Renal cortical epithelial cell (primary cell): Measurements from ENCODE around the gene YJU2. TPM values are rescaled to one million over a fixed set of nuclear protein-coding genes. Genes with fewer than 3 reads are reported as not detected.
"Not testable (repeated sequence)": the region's sequence is repeated elsewhere in the genome, so short reads cannot be mapped to it uniquely, and the experiment has no call there.

Experiments
- DNase-seq: peaks from one replicate; pipeline ENCODE4 v3.0.0-alpha.2; 2011; ENCODE audit warnings: low read depth
- total RNA-seq: library from RNA; depleted of rRNA; stranded (reverse); fragments of >200 nt; gene quantifications from 2 replicates; pipeline ENCODE4 v1.2.3, GENCODE V29; 2014

Gene YJU2
- total RNA-seq, 1 donor from 2014 or later: 19.8 TPM

GRCh38 chr19:4228765-4229178 lies 18.1 kb upstream of the YJU2 start:
- DNase-seq: no peak

DNA sequence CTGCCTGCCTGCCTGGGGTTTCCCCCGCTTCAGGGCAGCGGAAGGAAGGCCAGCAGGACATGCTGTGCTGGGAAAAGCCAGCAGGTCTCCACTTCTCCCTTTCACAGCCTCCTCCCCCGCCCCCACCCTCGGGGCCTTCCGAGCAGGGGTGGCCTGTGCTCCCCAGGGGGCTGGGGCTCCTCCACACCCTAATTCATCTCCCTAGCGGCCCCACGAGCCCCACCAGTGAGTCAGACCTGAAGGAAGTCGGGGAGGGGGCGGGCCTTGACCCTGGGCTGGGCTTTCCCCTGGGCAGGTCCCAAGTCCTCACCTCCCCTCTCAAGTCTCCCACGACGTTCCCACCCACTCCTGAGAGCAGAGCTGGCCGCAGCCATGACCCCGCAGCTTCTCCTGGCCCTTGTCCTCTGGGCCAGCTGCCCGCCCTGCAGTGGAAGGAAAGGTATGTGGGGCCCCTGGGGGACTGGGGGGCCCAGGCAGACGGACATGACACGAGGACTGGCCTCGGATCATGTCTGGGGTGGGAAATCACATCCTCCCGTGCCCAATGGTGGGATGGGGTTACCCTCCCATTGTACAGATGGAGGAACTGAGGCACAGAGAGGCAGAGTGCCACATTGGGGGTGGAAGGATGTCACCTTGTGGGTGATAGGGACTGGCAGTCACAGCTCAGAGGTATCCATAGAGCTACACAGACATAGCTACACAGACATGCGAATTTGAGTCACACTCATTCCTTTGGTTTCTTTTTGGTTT lies 17.5 kb upstream of the YJU2 start, which contains the start of gene EBI3:
TSS of gene EBI3 (plus strand) at position 345 of the 753 bp plus-strand sequence. CDS start at position 373, 28 bp downstream.
- peak; percentile 82 for DNase-seq

- not testable (repeated sequence) for DNase-seq
Observed at GRCh38 chr19:4230237-4230636, 16.6 kb upstream of the YJU2 start.

DNA sequence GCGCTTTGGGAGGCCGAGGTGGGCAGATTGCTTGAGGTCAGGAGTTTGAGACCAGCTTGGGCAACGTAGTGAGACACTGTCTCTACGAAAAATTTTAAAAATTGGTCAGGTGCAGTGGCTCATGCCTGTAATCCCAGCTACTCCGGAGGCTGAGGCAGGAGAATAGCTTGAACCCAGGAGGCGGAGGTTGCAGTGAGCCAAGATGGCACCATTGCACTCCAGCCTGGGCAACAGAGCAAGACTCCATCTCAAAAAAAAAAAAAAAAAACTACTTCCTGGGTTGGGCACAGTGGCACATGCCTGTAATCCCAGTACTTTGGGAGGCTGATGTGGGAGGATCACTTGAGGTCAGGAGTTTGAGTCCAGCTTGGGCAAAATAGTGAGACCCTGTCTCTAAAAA lies 15.4 kb upstream of the YJU2 start:
- DNase-seq: not testable (repeated sequence)

GRCh38 chr19:4232139-4232538 lies 14.7 kb upstream of the YJU2 start:
- DNase-seq: not testable (repeated sequence)

DNA sequence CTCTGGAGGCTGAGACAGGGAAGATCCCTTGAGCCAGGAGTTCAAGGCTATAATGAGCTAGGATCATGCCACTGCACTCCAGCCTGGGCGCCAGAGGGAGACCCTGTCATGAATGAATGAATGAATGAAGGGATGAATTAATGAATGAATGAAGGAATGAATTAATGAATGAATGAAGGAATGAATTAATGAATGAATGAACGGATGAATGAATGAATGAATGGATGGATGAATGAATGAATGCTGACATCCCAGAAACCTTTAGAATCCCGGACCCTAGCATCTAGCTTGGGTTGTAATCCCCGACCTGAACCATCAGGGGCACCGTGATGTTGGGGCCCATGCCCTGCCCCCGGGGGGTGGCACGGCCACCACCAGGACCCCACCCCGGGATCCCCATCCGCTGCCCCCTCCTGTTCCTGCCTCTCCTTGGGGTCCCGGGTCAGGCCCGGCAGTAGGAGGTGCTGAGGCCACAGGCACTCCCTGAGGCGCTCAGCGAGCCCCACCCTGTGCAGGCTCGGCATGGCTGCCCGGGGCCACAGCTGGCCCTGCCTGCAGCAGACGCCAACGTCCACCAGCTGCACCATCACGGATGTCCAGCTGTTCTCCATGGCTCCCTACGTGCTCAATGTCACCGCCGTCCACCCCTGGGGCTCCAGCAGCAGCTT lies 14.1 kb upstream of the YJU2 start:
- DNase-seq: no peak

GRCh38 chr19:4233282-4233853 lies 13.5 kb upstream of the YJU2 start:
- DNase-seq: no peak

DNA sequence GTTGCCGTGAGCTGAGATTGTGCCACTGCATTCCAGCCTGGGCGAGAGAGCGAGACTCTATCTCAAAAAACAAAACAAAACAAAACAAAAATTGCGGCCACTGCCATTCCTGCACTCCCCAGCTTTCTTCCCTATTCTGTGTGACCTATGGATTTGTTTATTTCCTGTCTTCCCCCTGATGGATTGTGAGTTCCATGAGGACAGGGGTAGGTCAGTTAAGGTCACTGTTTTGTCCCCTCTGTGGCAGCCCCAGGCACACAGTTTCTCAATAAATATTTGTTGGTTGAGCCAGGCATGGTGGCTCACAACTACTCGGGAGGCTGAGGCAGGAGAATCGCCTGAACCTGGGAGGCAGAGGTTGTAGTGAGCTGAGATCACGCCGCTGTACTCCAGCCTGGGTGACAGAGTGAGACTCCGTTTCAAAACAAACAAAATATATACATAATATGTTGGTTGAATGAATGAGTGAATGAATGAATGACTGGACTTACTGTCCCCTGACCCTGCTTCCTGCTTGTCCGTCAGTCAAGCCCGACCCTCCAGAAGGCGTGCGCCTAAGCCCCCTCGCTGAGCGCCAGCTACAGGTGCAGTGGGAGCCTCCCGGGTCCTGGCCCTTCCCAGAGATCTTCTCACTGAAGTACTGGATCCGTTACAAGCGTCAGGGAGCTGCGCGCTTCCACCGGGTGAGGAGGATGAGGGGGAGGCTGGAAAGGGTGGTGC lies 12.6 kb upstream of the YJU2 start:
- DNase-seq: no peak

DNA sequence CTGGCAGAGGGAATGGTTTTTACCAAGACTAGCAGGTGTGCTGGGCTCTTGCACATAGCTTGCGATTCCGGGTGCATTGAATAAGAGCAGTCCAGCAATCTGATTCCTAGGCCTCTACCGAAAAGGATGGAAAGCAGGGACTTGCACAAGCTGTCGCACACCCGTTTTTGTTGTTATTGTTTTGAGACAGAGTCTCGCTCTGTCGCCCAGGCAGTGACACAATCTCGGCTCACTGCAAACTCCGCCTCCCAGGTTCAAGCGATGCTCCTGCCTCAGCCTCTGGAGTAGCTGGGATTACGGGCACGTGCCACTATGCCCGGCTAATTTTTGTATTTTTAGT lies 12.0 kb upstream of the YJU2 start:
- no peak for DNase-seq

DNA sequence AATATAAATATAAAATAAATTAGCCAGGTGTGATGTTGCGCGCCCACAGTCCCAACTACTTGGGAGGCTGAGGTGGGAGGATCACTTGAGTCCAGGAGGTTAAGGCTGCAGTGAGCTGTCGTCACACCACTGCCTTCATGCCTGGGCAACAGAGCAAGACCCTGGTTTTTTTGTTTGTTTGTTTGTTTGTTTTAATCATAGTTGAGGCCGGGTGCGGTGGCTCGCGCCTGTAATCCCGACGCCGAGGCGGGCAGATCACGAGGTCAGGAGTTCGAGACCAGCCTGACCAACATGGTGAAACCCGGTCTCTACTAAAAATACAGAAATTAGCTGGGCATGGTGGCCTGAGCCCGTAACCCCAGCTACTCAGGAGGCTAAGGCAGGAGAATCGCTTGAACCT lies 9.4 kb upstream of the YJU2 start:
- DNase-seq: not testable (repeated sequence)

- DNase-seq: no peak
Observed at GRCh38 chr19:4238831-4239230, 8.0 kb upstream of the YJU2 start.

GRCh38 chr19:4241824-4242430 lies 5.0 kb upstream of the YJU2 start:
- no peak for DNase-seq

- not testable (repeated sequence) for DNase-seq
Observed at GRCh38 chr19:4245938-4246337, 942 bp upstream of the YJU2 start.

DNA sequence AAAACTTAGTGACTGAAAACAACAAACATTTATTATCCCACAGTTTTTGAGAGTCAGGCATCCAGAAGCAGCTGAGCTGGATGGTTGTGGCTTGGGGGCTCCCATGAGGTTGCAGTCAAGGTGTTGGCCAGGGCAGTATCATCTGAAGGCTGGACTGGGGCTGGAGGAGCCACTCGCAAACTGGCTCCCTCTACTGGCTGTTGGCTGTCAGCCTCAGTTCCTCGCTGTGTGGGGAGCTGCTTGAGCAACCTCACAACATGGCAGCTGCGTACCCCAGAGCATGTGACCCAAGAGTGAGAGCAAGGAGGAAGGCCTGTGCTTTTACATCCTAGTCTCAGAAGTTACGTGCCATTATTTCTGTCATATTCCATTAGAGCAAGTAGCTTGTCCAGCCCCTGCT lies 9.7 kb downstream of the YJU2 start:
- no peak for DNase-seq

DNA sequence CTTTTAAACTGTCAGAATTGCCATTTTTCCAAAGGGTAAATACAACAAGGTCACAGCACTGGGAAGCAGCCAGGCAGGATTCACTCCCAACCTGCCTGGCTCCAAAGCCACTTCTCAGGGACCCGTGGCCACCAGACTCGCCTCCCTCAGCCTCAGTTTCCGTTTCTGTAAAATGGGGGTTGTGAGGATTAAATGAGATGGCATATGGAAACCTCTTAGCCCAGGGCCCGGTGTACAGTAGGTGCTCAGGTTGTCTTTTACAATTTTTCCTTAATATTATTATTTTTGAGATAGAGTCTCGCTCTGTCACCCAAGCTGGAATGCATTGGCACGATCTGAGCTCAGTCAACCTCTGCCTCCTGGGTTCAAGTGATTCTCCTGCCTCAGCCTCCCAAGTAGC lies 10.1 kb downstream of the YJU2 start:
- no peak for DNase-seq

DNA sequence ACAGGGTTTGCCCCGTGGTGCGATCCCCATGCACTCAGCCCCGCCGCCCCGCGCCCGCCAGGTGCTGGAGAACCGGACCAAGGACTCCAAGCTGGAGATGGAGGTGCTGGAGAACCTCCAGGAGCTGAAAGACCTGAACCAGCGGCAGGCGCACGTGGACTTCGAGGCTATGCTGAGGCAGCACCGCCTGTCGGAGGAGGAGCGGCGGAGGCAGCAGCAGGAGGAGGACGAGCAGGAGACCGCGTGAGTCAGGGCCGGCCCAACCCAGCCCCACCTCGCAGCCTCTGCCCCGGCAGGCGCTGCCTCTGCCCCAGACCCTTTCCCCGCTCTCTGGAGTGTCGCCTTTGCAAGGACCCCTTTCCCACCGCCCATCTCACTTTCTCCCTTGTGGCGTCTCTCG lies 11.3 kb downstream of the YJU2 start:
- no peak for DNase-seq

GRCh38 chr19:4260613-4261191 lies 13.8 kb downstream of the YJU2 start:
- DNase-seq: no peak

DNA sequence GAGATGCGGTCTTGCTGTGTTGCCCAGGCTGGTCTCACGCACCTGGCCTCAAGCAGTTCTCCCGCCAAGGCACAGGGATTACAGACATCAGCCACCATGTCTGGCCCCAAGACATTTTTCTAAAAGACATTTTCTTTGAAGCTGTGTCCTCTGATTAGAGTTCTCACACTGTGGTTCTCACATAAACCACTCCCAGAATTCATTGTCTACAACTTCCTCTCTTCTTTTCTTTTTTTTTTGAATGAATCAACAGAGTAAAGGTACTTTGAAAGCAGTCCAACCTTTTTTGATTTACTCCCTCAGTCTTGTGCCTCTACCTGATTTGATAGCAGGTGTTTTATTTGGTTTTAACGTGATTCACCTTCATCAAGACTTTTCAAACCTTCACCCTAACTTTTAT lies 17.9 kb downstream of the YJU2 start:
- no peak for DNase-seq

- DNase-seq: no peak
Observed at GRCh38 chr19:4266253-4267000, 19.5 kb downstream of the YJU2 start.

- DNase-seq: peak; percentile 23
Observed at GRCh38 chr19:4267101-4267900, 20.4 kb downstream of the YJU2 start.
